Measurements from ENCODE around the gene ARFGEF3.

Gene ARFGEF3

GRCh38 chr6:138241934-138242333, 80.2 kb downstream of the ARFGEF3 start:
- no peak for DNase-seq (ENCODE audit: low spot score)

GRCh38 chr6:138242987-138243592, 81.4 kb downstream of the ARFGEF3 start:
- DNase-seq (ENCODE audit: low spot score): no peak

GRCh38 chr6:138245751-138246150, 84.0 kb downstream of the ARFGEF3 start:
- DNase-seq (ENCODE audit: low spot score): no peak

GRCh38 chr6:138246650-138247440, 85.1 kb downstream of the ARFGEF3 start:
- DNase-seq (ENCODE audit: low spot score): no peak

- no peak for DNase-seq (ENCODE audit: low spot score)
These were observed 86.3 kb downstream of the ARFGEF3 start for GRCh38 chr6:138248011-138248410.

- no peak for DNase-seq (ENCODE audit: low spot score)
These were observed 87.1 kb downstream of the ARFGEF3 start for GRCh38 chr6:138248878-138249277.

GRCh38 chr6:138250053-138250452, 88.3 kb downstream of the ARFGEF3 start:
- DNase-seq (ENCODE audit: low spot score): no peak

GRCh38 chr6:138250513-138251247, 88.9 kb downstream of the ARFGEF3 start:
- no peak for DNase-seq (ENCODE audit: low spot score)

GRCh38 chr6:138253731-138254130, 92.0 kb downstream of the ARFGEF3 start:
- no peak for DNase-seq (ENCODE audit: low spot score)

GRCh38 chr6:138255443-138255842, 93.7 kb downstream of the ARFGEF3 start:
- DNase-seq (ENCODE audit: low spot score): no peak

- DNase-seq (ENCODE audit: low spot score): no peak
These were observed 95.9 kb downstream of the ARFGEF3 start for GRCh38 chr6:138257638-138258040.

- DNase-seq (ENCODE audit: low spot score): no peak
These were observed 96.5 kb downstream of the ARFGEF3 start for GRCh38 chr6:138258197-138258596.

- no peak for DNase-seq (ENCODE audit: low spot score)
These were observed 97.3 kb downstream of the ARFGEF3 start for GRCh38 chr6:138258991-138259390.

- no peak for DNase-seq (ENCODE audit: low spot score)
These were observed 99.5 kb downstream of the ARFGEF3 start for GRCh38 chr6:138261116-138261780.

GRCh38 chr6:138263963-138264362, 102.2 kb downstream of the ARFGEF3 start:
- no peak for DNase-seq (ENCODE audit: low spot score)

- DNase-seq (ENCODE audit: low spot score): no peak
These were observed 102.7 kb downstream of the ARFGEF3 start for GRCh38 chr6:138264372-138264880.

- no peak for DNase-seq (ENCODE audit: low spot score)
These were observed 104.4 kb downstream of the ARFGEF3 start for GRCh38 chr6:138266095-138266494.

- no peak for DNase-seq (ENCODE audit: low spot score)
These were observed 106.5 kb downstream of the ARFGEF3 start for GRCh38 chr6:138267971-138268895.

GRCh38 chr6:138271451-138271850, 109.7 kb downstream of the ARFGEF3 start:
- DNase-seq (ENCODE audit: low spot score): no peak

- no peak for DNase-seq (ENCODE audit: low spot score)
These were observed 111.0 kb downstream of the ARFGEF3 start for GRCh38 chr6:138272533-138273315.
